ENCODE measurements around the gene HOXA3.

The HOXA3 gene

GRCh38 chr7:27160145-27160545, 7.8 kb upstream of the HOXA3 start:
- H3K4me1 ChIP-seq (ENCODE audit: control insufficient read depth in 1 of 2, insufficient read depth in 2 of 2, low read length in 2 of 2), result peaks cover 3 to 25% of the 10 kb centered on the region in 2 donors
- no peaks in the 10 kb centered on the region for H3K36me3 ChIP-seq (ENCODE audit: control insufficient read depth in 1 of 2, insufficient read depth in 2 of 2, low read length in 2 of 2)
- peak overlapping the region; percentile 69 to 71 for H3K4me3 ChIP-seq (ENCODE audit: low read depth in 1 of 2, low read length in 2 of 2)
- no peak overlapping the region for H3K9ac ChIP-seq (ENCODE audit: low read depth in 1 of 2, low read length in 2 of 2)
- peaks cover 84 to 89% of the 10 kb centered on the region in 2 donors for H3K27me3 ChIP-seq (ENCODE audit: control insufficient read depth in 1 of 2, insufficient read depth in 2 of 2, low read length in 2 of 2)
- no peaks in the 10 kb centered on the region for H3K9me3 ChIP-seq (ENCODE audit: control insufficient read depth in 1 of 2, low read length in 2 of 2)
- H3K27ac ChIP-seq (ENCODE audit: low read depth, low read length), result no peak overlapping the region

DNA sequence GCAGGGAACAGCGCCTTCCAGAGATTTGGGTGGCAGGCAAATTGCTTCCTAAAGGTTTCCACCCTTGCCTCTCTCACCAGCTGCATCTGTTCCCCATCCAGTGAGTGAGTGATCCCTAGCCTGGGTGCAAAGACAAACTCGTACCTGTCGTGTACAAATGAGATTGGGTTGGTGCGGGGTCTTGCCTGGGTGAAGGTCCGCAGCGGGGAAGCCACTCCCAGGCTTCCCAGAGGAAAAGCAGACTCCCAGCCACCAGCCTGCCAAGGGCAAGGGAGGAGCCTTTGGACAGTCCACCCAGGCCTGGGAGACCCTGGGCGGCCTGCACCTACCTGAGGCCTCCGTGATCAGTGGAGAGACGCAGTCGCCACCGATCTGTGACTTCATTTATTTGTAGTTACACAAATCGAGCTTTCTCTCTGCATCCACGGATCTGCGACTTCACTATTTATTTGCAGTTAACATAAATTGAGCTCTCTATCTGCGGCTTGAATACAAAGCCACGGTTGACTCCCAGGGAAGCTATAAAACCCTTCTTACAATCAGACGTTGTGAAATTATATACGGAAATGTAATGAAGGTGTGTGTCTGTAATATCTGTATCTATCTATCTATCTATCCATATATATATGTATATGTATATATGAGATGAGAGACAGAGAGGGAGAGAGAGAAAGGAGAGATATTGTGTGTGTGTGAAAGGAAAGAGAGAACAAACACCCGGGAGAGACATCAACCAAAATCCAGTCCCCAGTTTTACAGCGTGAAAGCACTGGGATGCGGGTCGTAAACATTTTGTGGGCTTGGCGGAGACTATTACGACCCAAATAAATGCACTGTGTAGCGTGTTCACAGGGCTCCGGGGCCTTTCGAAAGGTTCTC, 7.1 kb upstream of the HOXA3 start:
- H3K27ac ChIP-seq (ENCODE audit: low read depth, low read length), result no peak overlapping the region
- H3K9me3 ChIP-seq (ENCODE audit: control insufficient read depth in 1 of 2, low read length in 2 of 2), result no peaks in the 10 kb centered on the region
- peaks cover 84 to 89% of the 10 kb centered on the region in 2 donors for H3K27me3 ChIP-seq (ENCODE audit: control insufficient read depth in 1 of 2, insufficient read depth in 2 of 2, low read length in 2 of 2)
- peaks cover 4 to 20% of the 10 kb centered on the region in 2 donors for H3K4me1 ChIP-seq (ENCODE audit: control insufficient read depth in 1 of 2, insufficient read depth in 2 of 2, low read length in 2 of 2)
- H3K4me3 ChIP-seq (ENCODE audit: low read depth in 1 of 2, low read length in 2 of 2), result peak overlapping the region; percentile 69 to 71
- H3K9ac ChIP-seq (ENCODE audit: low read depth in 1 of 2, low read length in 2 of 2), result no peak overlapping the region
- no peaks in the 10 kb centered on the region for H3K36me3 ChIP-seq (ENCODE audit: control insufficient read depth in 1 of 2, insufficient read depth in 2 of 2, low read length in 2 of 2)

- Histone ChIP-seq H3K9ac (ENCODE audit: low read depth in 1 of 2, low read length in 2 of 2) (no peak overlapping the region), H3K4me1 (ENCODE audit: control insufficient read depth in 1 of 2, insufficient read depth in 2 of 2, low read length in 2 of 2) (peaks cover 4 to 16% of the 10 kb centered on the region in 2 donors)
These were observed 6.3 kb upstream of the HOXA3 start for GRCh38 chr7:27158436-27159265.

GRCh38 chr7:27157702-27158431, 5.5 kb upstream of the HOXA3 start:
- H3K9ac ChIP-seq (ENCODE audit: low read depth in 1 of 2, low read length in 2 of 2), result no peak overlapping the region
- H3K9me3 ChIP-seq (ENCODE audit: control insufficient read depth in 1 of 2, low read length in 2 of 2), result no peaks in the 10 kb centered on the region
- peaks cover 4 to 16% of the 10 kb centered on the region in 2 donors for H3K4me1 ChIP-seq (ENCODE audit: control insufficient read depth in 1 of 2, insufficient read depth in 2 of 2, low read length in 2 of 2)
- H3K27me3 ChIP-seq (ENCODE audit: control insufficient read depth in 1 of 2, insufficient read depth in 2 of 2, low read length in 2 of 2), result peaks cover 84 to 89% of the 10 kb centered on the region in 2 donors
- H3K36me3 ChIP-seq (ENCODE audit: control insufficient read depth in 1 of 2, insufficient read depth in 2 of 2, low read length in 2 of 2), result no peaks in the 10 kb centered on the region
- no peak overlapping the region for H3K4me3 ChIP-seq (ENCODE audit: low read depth in 1 of 2, low read length in 2 of 2)
- peak overlapping the region; percentile 10 for H3K27ac ChIP-seq (ENCODE audit: low read depth, low read length)

More at GRCh38 chr7:27158436-27159265, 6.3 kb upstream of the HOXA3 start:
- Histone ChIP-seq H3K4me3 (ENCODE audit: low read depth in 1 of 2, low read length in 2 of 2) (no peak overlapping the region), H3K27ac (ENCODE audit: low read depth, low read length) (no peak overlapping the region), H3K27me3 (ENCODE audit: control insufficient read depth in 1 of 2, insufficient read depth in 2 of 2, low read length in 2 of 2) (peaks cover 84 to 89% of the 10 kb centered on the region in 2 donors), H3K36me3 (ENCODE audit: control insufficient read depth in 1 of 2, insufficient read depth in 2 of 2, low read length in 2 of 2) (no peaks in the 10 kb centered on the region), H3K9me3 (ENCODE audit: control insufficient read depth in 1 of 2, low read length in 2 of 2) (no peaks in the 10 kb centered on the region)

DNA sequence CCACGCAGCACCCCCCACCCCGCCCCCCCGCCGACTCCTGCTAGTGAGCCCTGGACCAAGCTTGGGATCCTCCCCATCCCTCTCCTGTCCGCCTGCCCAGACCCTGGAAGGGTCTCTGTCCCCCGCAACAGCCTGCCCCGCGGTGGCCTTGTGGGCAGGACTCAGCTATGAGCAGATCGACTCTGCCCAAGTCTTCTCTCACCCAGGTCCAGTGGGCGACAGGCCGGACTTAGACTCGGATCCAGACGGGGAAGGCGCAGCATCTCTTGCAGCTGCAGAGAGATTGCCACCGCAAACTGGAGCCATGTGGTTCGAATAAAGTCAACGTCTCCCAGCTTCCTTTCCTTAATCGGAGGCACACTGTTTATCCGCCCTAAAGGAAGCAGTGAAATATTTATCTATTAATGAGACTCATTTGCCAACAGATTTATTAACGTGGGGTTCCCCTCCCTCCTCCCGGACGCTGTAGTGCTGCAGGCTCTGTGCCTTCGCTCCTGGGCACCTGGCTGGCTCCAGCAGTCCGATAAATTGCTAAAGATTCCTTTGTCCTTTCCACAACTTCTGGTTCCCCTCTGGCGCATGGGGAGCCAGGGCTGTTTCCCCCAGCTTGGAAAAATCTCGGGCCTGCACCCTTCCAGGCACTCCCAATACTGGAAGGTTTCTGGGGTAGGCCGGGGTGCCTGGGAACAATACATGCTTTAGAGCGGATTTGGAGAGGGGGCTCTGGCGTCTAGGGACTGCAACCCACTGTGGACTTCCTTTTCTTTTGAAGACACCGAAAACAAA, 4.7 kb upstream of the HOXA3 start:
- H3K4me1 ChIP-seq (ENCODE audit: control insufficient read depth in 1 of 2, insufficient read depth in 2 of 2, low read length in 2 of 2), result peaks cover 10 to 21% of the 10 kb centered on the region in 2 donors
- no peak overlapping the region for H3K9ac ChIP-seq (ENCODE audit: low read depth in 1 of 2, low read length in 2 of 2)
- no peaks in the 10 kb centered on the region for H3K9me3 ChIP-seq (ENCODE audit: control insufficient read depth in 1 of 2, low read length in 2 of 2)
- H3K27me3 ChIP-seq (ENCODE audit: control insufficient read depth in 1 of 2, insufficient read depth in 2 of 2, low read length in 2 of 2), result peaks cover 88 to 90% of the 10 kb centered on the region in 2 donors
- no peak overlapping the region for H3K4me3 ChIP-seq (ENCODE audit: low read depth in 1 of 2, low read length in 2 of 2)
- H3K27ac ChIP-seq (ENCODE audit: low read depth, low read length), result no peak overlapping the region
- H3K36me3 ChIP-seq (ENCODE audit: control insufficient read depth in 1 of 2, insufficient read depth in 2 of 2, low read length in 2 of 2), result no peaks in the 10 kb centered on the region

DNA sequence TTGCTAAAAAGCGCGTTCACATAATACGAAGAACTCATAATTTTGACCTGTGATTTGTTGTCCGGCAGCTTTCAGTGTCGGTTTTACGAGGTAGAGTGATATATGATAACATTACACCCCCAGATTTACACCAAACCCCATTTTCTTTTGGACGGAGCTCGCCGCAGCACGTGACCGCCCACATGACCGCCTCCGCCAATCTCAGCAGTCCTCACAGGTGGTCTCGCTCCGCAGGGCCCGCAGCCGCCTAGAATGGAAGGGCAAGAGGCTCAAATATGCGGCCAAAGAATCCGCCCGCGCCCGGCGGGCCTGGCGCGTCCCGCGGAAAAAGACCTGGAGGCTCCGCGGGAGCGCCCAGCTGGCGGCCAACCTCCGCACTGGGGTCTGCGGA, 4.1 kb upstream of the HOXA3 start, which contains the start of gene HOXA7:
Gene HOXA7 (minus strand): TSS at position 168 of the 391 bp plus-strand sequence. CDS start 130 bp downstream, at position 38.
- Histone ChIP-seq H3K9ac (ENCODE audit: low read depth in 1 of 2, low read length in 2 of 2) (no peak within 1 kb of the TSS), H3K36me3 (ENCODE audit: control insufficient read depth in 1 of 2, insufficient read depth in 2 of 2, low read length in 2 of 2) (no peaks in the 10 kb centered on the region), H3K27ac (ENCODE audit: low read depth, low read length) (peak within 1 kb of the TSS; percentile 56), H3K4me3 (ENCODE audit: low read depth in 1 of 2, low read length in 2 of 2) (peak within 1 kb of the TSS; percentile 22 to 28), H3K27me3 (ENCODE audit: control insufficient read depth in 1 of 2, insufficient read depth in 2 of 2, low read length in 2 of 2) (peaks cover 88 to 91% of the 10 kb centered on the region in 2 donors), H3K9me3 (ENCODE audit: control insufficient read depth in 1 of 2, low read length in 2 of 2) (no peaks in the 10 kb centered on the region), H3K4me1 (ENCODE audit: control insufficient read depth in 1 of 2, insufficient read depth in 2 of 2, low read length in 2 of 2) (peaks cover 14 to 27% of the 10 kb centered on the region in 2 donors)

GRCh38 chr7:27155816-27156507, 3.6 kb upstream of the HOXA3 start:
- peaks cover 94 to 96% of the 10 kb centered on the region in 2 donors for H3K27me3 ChIP-seq (ENCODE audit: control insufficient read depth in 1 of 2, insufficient read depth in 2 of 2, low read length in 2 of 2)
- H3K9me3 ChIP-seq (ENCODE audit: control insufficient read depth in 1 of 2, low read length in 2 of 2), result no peaks in the 10 kb centered on the region
- H3K9ac ChIP-seq (ENCODE audit: low read depth in 1 of 2, low read length in 2 of 2), result no peak overlapping the region
- peak overlapping the region; percentile 56 for H3K27ac ChIP-seq (ENCODE audit: low read depth, low read length)
- H3K36me3 ChIP-seq (ENCODE audit: control insufficient read depth in 1 of 2, insufficient read depth in 2 of 2, low read length in 2 of 2), result no peaks in the 10 kb centered on the region
- peaks cover 20 to 33% of the 10 kb centered on the region in 2 donors for H3K4me1 ChIP-seq (ENCODE audit: control insufficient read depth in 1 of 2, insufficient read depth in 2 of 2, low read length in 2 of 2)
- H3K4me3 ChIP-seq (ENCODE audit: low read depth in 1 of 2, low read length in 2 of 2), result peak overlapping the region; percentile 22 to 28

- Histone ChIP-seq H3K4me1 (ENCODE audit: control insufficient read depth in 1 of 2, insufficient read depth in 2 of 2, low read length in 2 of 2) (peaks cover 25 to 35% of the 10 kb centered on the region in 2 donors), H3K27ac (ENCODE audit: low read depth, low read length) (no peak overlapping the region), H3K9ac (ENCODE audit: low read depth in 1 of 2, low read length in 2 of 2) (no peak overlapping the region), H3K27me3 (ENCODE audit: control insufficient read depth in 1 of 2, insufficient read depth in 2 of 2, low read length in 2 of 2) (peaks cover 94 to 98% of the 10 kb centered on the region in 2 donors), H3K9me3 (ENCODE audit: control insufficient read depth in 1 of 2, low read length in 2 of 2) (no peaks in the 10 kb centered on the region), H3K4me3 (ENCODE audit: low read depth in 1 of 2, low read length in 2 of 2) (peak overlapping the region in 1 of 2 donors; percentile 16), H3K36me3 (ENCODE audit: control insufficient read depth in 1 of 2, insufficient read depth in 2 of 2, low read length in 2 of 2) (no peaks in the 10 kb centered on the region)
These were observed 2.8 kb upstream of the HOXA3 start for GRCh38 chr7:27154901-27155815.

Measured in duodenal mucosa (tissue), 2 donors.